Activated T-cell treated with anti-CD3 and anti-CD28 coated beads for 1 hour (primary cell): ENCODE data around the gene P3H3.
"Not testable (repeated sequence)": the region's sequence is repeated elsewhere in the genome, so short reads cannot be mapped to it uniquely, and the experiment has no call there.

ENCODE experiments used
- DNase-seq: peaks from one replicate; pipeline ENCODE4 v3.0.0-alpha.2; 2020; ENCODE audit warnings: low read depth

Gene P3H3

GRCh38 chr12:6845395-6845794 is 17.2 kb downstream of the P3H3 start:
- no peak for DNase-seq

GRCh38 chr12:6846316-6846869 is 18.2 kb downstream of the P3H3 start:
- DNase-seq: no peak

- DNase-seq: no peak
Measured at GRCh38 chr12:6847676-6848075, 19.5 kb downstream of the P3H3 start.

- no peak for DNase-seq
Measured at GRCh38 chr12:6849427-6849826, 21.2 kb downstream of the P3H3 start.

GRCh38 chr12:6849976-6850560 is 21.9 kb downstream of the P3H3 start:
- no peak for DNase-seq

GRCh38 chr12:6850796-6851152 is 22.6 kb downstream of the P3H3 start:
- no peak for DNase-seq

- DNase-seq: peak; percentile 86
Measured at GRCh38 chr12:6851153-6851920, 23.1 kb downstream of the P3H3 start, which contains the start of gene CDCA3. Gene CDCA3, minus strand, starts transcription at chr12:6851286. Its CDS starts 334 bp downstream, at chr12:6850952.

- DNase-seq: peak; percentile 96
Measured at GRCh38 chr12:6851921-6852650, 23.9 kb downstream of the P3H3 start, which contains the start of gene USP5. Gene USP5, plus strand, starts transcription at chr12:6852150. Its CDS starts 30 bp downstream, at chr12:6852180.

- no peak for DNase-seq
Measured at GRCh38 chr12:6852651-6853354, 24.6 kb downstream of the P3H3 start.

- DNase-seq: no peak
Measured at GRCh38 chr12:6853626-6854025, 25.4 kb downstream of the P3H3 start.

GRCh38 chr12:6854036-6854435 is 25.8 kb downstream of the P3H3 start:
- DNase-seq: no peak

GRCh38 chr12:6855322-6855721 is 27.1 kb downstream of the P3H3 start:
- DNase-seq: no peak

GRCh38 chr12:6858799-6859198 is 30.6 kb downstream of the P3H3 start:
- no peak for DNase-seq

- DNase-seq: no peak
Measured at GRCh38 chr12:6860116-6860515, 31.9 kb downstream of the P3H3 start.

GRCh38 chr12:6860942-6861341 is 32.7 kb downstream of the P3H3 start:
- DNase-seq: no peak

GRCh38 chr12:6861391-6861790 is 33.2 kb downstream of the P3H3 start:
- DNase-seq: no peak

- no peak for DNase-seq
Measured at GRCh38 chr12:6863033-6863432, 34.8 kb downstream of the P3H3 start.

- no peak for DNase-seq
Measured at GRCh38 chr12:6863586-6864321, 35.5 kb downstream of the P3H3 start.

GRCh38 chr12:6865307-6865706 is 37.1 kb downstream of the P3H3 start:
- DNase-seq: not testable (repeated sequence)

- no peak for DNase-seq
Measured at GRCh38 chr12:6866163-6866919, 38.1 kb downstream of the P3H3 start.
